GM12878 (cell line): ENCODE measurements around the gene SERHL2. TPM values are rescaled to one million over a fixed set of nuclear protein-coding genes. Genes with fewer than 3 reads are reported as not detected.

Experiments
- CBX5 ChIP-seq: sonication (generic); IDR thresholded peaks from 2 replicates; pipeline ENCODE4 v1.6.1; 2016; ENCODE audit warnings: low read depth, moderate library complexity, mild to moderate bottlenecking, inconsistent platforms
- E4F1 ChIP-seq: fragments of 450-650 bp; IDR thresholded peaks from 2 replicates; pipeline ENCODE4 v1.6.1; 2018; ENCODE audit warnings: borderline replicate concordance, mild to moderate bottlenecking; ENCODE audit not compliant: partially characterized antibody
- EED ChIP-seq: sonication (generic); IDR thresholded peaks from 2 replicates; pipeline ENCODE4 v1.6.1; 2016; ENCODE audit warnings: antibody characterized with exemption, low read depth
- ESRRA ChIP-seq: IDR thresholded peaks from 2 replicates; pipeline ENCODE4 v1.6.1; 2012; ENCODE audit warnings: mild to moderate bottlenecking, low read length, improper control_type of control experiment
- MEF2B ChIP-seq: fragments of 450-650 bp; IDR thresholded peaks from 2 replicates; pipeline ENCODE4 v1.6.1; 2018; ENCODE audit warnings: mild to moderate bottlenecking, moderate library complexity; ENCODE audit not compliant: partially characterized antibody, poor library complexity, severe bottlenecking
- NFIC ChIP-seq: IDR thresholded peaks from 2 replicates; pipeline ENCODE4 v1.6.1; 2012; ENCODE audit warnings: low read depth, mild to moderate bottlenecking, inconsistent platforms, low read length, moderate library complexity
- NFXL1 ChIP-seq: fragments of 450-650 bp; IDR thresholded peaks from 2 replicates; pipeline ENCODE4 v1.6.1; 2017; ENCODE audit warnings: antibody characterized with exemption, mild to moderate bottlenecking, borderline replicate concordance
- SIN3A ChIP-seq: IDR thresholded peaks from 2 replicates; pipeline ENCODE4 v1.6.1; 2012; ENCODE audit warnings: low read depth, low read length, improper control_type of control experiment
- SREBF1 ChIP-seq: IDR thresholded peaks from 2 replicates; pipeline ENCODE4 v1.6.1; 2012; ENCODE audit warnings: mild to moderate bottlenecking, low read length
- SUZ12 ChIP-seq: fragments of 200-600 bp; sonication (generic); IDR thresholded peaks from one replicate; pipeline ENCODE4 v1.6.1; 2018; ENCODE audit warnings: antibody characterized with exemption, mild to moderate bottlenecking; ENCODE audit not compliant: unreplicated experiment
- TCF7 ChIP-seq: IDR thresholded peaks from 2 replicates; pipeline ENCODE4 v1.6.1; 2014; ENCODE audit warnings: antibody characterized with exemption, borderline replicate concordance
- ZBTB4 ChIP-seq: fragments of 450-650 bp; formaldehyde crosslinking; IDR thresholded peaks from 2 replicates; pipeline ENCODE4 v1.4.0; 2022; ENCODE audit warnings: mild to moderate bottlenecking, moderate library complexity
- ZNF384 ChIP-seq: IDR thresholded peaks from 2 replicates; pipeline ENCODE4 v1.6.1; 2012; ENCODE audit warnings: low read depth, mild to moderate bottlenecking, low read length, improper control_type of control experiment, borderline replicate concordance
- polyA plus RNA-seq, 11 experiments: library from polyadenylated mRNA; depleted of rRNA in 4 of 11; unstranded in 6 of 11; stranded (reverse) in 5 of 11; fragments of >200 nt; fragmentation: Nextera tagmentation in 4 of 11; fragmentation: Illumina TruSeq in 1 of 11; extraction: Ambion mirVana in 4 of 11; extraction: Trizol in 1 of 11; gene quantifications; 1 replicate in 1 of 11; 2 replicates in 10 of 11; pipeline versions ENCODE4 v1.2.1 to v1.2.3, GENCODE V29; 2011 to 2016; ENCODE audit warnings: inconsistent platforms in 2 of 11, missing spikeins in 2 of 11, low read depth in 1 of 11
- total RNA-seq, 4 experiments: library from RNA; depleted of rRNA in 3 of 4; stranded (reverse); fragments of >200 nt in 3 of 4; fragmentation: Illumina TruSeq in 1 of 4; extraction: Trizol in 1 of 4; gene quantifications; 2 replicates each; pipeline versions ENCODE4 v1.2.1 to v1.2.3, GENCODE V29; 2013 to 2021
- TF ChIP-seq, protein P1 (sequence below): fragments of 450-650 bp; IDR thresholded peaks from 2 replicates; pipeline ENCODE4 v1.6.1; 2017; ENCODE audit warnings: mild to moderate bottlenecking, moderate library complexity
- TF ChIP-seq, protein P2 (sequence below): IDR thresholded peaks from 2 replicates; pipeline ENCODE4 v1.6.1; 2011; ENCODE audit warnings: low read depth, low read length, improper control_type of control experiment, borderline replicate concordance

The SERHL2 gene
- total and polyA plus RNA-seq, 10 of the 15 experiments (the other 5 are each of a cell fraction or from before 2014, with no cell fraction given), result 0.63 to 2.0 (median 1.2) TPM

GRCh38 chr22:42615092-42615859 is 61.5 kb downstream of the SERHL2 start (continued):
- no peak for TF ChIP-seq SIN3A
- TF ChIP-seq EED, result peak; percentile 92
- no peak for TF ChIP-seq SREBF1
- TF ChIP-seq TCF7, result peak; percentile 85
- peak; percentile 66; the same call in 1 of the 2 replicates for TF ChIP-seq ZNF384
- no peak for TF ChIP-seq SUZ12
- TF ChIP-seq MEF2B, result no peak
- peak; percentile 98 for TF ChIP-seq NFIC
- TF ChIP-seq, protein P1, sequence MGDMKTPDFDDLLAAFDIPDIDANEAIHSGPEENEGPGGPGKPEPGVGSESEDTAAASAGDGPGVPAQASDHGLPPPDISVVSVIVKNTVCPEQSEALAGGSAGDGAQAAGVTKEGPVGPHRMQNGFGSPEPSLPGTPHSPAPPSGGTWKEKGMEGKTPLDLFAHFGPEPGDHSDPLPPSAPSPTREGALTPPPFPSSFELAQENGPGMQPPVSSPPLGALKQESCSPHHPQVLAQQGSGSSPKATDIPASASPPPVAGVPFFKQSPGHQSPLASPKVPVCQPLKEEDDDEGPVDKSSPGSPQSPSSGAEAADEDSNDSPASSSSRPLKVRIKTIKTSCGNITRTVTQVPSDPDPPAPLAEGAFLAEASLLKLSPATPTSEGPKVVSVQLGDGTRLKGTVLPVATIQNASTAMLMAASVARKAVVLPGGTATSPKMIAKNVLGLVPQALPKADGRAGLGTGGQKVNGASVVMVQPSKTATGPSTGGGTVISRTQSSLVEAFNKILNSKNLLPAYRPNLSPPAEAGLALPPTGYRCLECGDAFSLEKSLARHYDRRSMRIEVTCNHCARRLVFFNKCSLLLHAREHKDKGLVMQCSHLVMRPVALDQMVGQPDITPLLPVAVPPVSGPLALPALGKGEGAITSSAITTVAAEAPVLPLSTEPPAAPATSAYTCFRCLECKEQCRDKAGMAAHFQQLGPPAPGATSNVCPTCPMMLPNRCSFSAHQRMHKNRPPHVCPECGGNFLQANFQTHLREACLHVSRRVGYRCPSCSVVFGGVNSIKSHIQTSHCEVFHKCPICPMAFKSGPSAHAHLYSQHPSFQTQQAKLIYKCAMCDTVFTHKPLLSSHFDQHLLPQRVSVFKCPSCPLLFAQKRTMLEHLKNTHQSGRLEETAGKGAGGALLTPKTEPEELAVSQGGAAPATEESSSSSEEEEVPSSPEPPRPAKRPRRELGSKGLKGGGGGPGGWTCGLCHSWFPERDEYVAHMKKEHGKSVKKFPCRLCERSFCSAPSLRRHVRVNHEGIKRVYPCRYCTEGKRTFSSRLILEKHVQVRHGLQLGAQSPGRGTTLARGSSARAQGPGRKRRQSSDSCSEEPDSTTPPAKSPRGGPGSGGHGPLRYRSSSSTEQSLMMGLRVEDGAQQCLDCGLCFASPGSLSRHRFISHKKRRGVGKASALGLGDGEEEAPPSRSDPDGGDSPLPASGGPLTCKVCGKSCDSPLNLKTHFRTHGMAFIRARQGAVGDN, result peak; percentile 100
- TF ChIP-seq, protein P2, sequence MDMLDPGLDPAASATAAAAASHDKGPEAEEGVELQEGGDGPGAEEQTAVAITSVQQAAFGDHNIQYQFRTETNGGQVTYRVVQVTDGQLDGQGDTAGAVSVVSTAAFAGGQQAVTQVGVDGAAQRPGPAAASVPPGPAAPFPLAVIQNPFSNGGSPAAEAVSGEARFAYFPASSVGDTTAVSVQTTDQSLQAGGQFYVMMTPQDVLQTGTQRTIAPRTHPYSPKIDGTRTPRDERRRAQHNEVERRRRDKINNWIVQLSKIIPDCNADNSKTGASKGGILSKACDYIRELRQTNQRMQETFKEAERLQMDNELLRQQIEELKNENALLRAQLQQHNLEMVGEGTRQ, result no peak
- no peak for TF ChIP-seq E4F1
- TF ChIP-seq ESRRA, result peak; percentile 97
- peak; percentile 95 for TF ChIP-seq CBX5
- TF ChIP-seq NFXL1, result no peak
- peak; percentile 98 for TF ChIP-seq ZBTB4 (CRISPR knock-in tag)
